ENCODE measurements around the gene FNTB.

DNA sequence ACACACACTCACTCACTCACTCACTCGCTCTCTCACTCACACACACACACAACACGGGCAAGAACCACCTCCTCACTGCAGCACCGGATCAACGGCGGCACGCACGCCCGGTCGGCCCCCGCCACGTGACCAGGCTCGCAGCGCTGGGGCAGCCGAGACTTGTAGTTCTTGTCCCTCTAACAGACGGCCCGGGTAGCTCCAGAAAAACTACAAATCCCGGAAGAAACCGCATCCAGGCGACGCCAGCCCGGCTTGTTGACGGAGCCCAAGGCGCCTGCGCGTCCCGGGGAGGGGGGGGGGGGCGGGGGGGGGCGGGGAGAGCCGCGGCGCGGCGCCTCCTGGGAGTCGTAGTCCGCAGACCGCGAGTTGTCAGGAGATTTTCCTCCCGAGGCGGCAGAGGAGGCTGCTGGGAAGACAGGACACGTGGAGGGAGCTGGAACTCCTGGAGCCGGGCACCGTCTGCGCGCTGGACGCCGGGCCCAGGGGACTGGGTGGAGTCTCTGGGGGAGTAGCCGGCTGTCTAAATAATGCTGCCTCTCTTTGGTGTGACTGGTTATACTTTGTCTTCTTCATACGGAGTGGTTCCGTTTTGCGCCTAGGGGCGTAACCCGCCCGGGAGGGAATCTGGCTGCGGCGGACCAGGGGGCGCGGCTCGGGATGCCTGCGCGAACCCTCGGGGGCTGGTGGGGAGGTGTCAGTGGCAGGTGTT, 115.9 kb downstream of the FNTB start, which contains the start of gene MAX:
- TF ChIP-seq, protein P1, sequence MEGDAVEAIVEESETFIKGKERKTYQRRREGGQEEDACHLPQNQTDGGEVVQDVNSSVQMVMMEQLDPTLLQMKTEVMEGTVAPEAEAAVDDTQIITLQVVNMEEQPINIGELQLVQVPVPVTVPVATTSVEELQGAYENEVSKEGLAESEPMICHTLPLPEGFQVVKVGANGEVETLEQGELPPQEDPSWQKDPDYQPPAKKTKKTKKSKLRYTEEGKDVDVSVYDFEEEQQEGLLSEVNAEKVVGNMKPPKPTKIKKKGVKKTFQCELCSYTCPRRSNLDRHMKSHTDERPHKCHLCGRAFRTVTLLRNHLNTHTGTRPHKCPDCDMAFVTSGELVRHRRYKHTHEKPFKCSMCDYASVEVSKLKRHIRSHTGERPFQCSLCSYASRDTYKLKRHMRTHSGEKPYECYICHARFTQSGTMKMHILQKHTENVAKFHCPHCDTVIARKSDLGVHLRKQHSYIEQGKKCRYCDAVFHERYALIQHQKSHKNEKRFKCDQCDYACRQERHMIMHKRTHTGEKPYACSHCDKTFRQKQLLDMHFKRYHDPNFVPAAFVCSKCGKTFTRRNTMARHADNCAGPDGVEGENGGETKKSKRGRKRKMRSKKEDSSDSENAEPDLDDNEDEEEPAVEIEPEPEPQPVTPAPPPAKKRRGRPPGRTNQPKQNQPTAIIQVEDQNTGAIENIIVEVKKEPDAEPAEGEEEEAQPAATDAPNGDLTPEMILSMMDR (IDR thresholded peaks at IDR 0.05; ENCODE audit: control extremely low read depth in 1 of 3, insufficient read depth in 1 of 3, low read depth in 1 of 3, low read length in 3 of 3) = no peak
- TF ChIP-seq TBP (IDR thresholded peaks at IDR 0.05; ENCODE audit: low read depth, low read length) = peak; percentile 77
- TF ChIP-seq EZH2 (IDR thresholded peaks at IDR 0.05; ENCODE audit: low read depth, low read length, severe bottlenecking) = no peak
- peak; percentile 41 for TF ChIP-seq PHF8 (conservative IDR thresholded peaks at IDR 0.05; ENCODE audit: low read depth, low read length)
- TF ChIP-seq SIN3A (conservative IDR thresholded peaks at IDR 0.05 in 1 of 2, IDR thresholded peaks at IDR 0.05 in 1 of 2; ENCODE audit: low read depth in 1 of 2, low read length in 2 of 2) = peak; percentile 77 to 91; a peak in 2 of 4 replicates
- TF ChIP-seq KDM1A (IDR thresholded peaks at IDR 0.05; ENCODE audit: borderline replicate concordance, low read length) = no peak
